Hepatocyte (in vitro differentiated cells): ENCODE results near the gene ZNF445.

Experiments
- EZH2 ChIP-seq: fragments of 200-600 bp; sonication (generic); IDR thresholded peaks from 2 replicates; pipeline ENCODE4 v1.6.1; 2016; ENCODE audit warnings: antibody characterized with exemption, mild to moderate bottlenecking, borderline replicate concordance
- EZH2phosphoT487 ChIP-seq: fragments of 200-600 bp; sonication (generic); IDR thresholded peaks from one replicate; pipeline ENCODE4 v1.6.1; 2018; ENCODE audit warnings: antibody characterized with exemption, mild to moderate bottlenecking, low read depth, moderate library complexity; ENCODE audit not compliant: unreplicated experiment, severe bottlenecking
- TF ChIP-seq, protein P1 (sequence below): fragments of 200-600 bp; sonication (generic); IDR thresholded peaks from 2 replicates; pipeline ENCODE4 v1.5.1; 2016; ENCODE audit warnings: antibody characterized with exemption, mild to moderate bottlenecking; ENCODE audit not compliant: poor library complexity

- TF ChIP-seq, protein P1, sequence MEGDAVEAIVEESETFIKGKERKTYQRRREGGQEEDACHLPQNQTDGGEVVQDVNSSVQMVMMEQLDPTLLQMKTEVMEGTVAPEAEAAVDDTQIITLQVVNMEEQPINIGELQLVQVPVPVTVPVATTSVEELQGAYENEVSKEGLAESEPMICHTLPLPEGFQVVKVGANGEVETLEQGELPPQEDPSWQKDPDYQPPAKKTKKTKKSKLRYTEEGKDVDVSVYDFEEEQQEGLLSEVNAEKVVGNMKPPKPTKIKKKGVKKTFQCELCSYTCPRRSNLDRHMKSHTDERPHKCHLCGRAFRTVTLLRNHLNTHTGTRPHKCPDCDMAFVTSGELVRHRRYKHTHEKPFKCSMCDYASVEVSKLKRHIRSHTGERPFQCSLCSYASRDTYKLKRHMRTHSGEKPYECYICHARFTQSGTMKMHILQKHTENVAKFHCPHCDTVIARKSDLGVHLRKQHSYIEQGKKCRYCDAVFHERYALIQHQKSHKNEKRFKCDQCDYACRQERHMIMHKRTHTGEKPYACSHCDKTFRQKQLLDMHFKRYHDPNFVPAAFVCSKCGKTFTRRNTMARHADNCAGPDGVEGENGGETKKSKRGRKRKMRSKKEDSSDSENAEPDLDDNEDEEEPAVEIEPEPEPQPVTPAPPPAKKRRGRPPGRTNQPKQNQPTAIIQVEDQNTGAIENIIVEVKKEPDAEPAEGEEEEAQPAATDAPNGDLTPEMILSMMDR, result no peak
- TF ChIP-seq EZH2, result no peak
- no peak for TF ChIP-seq EZH2phosphoT487
Observed at GRCh38 chr3:44437800-44438199, 39.7 kb downstream of the ZNF445 start.
